Measurements from ENCODE around the gene STAM2. TPM values are rescaled to one million over a fixed set of nuclear protein-coding genes. Genes with fewer than 3 reads are reported as not detected.
A peak's percentile ranks its signal among the peaks of the same experiment; 100 is the strongest.

The STAM2 gene
- total RNA-seq = 10 to 100 TPM; 21.4 to 36.1 (median 27.0) TPM
- 10 to 100 TPM in 1 of 2 donors, 1 to 10 TPM in 1; 4.7 to 13.1 TPM for polyA plus RNA-seq
- long read RNA-seq, donor 1, full-length matches to known transcripts = 4 of 7 reads
- long read RNA-seq, donor 1, partial matches to known transcripts = 1 of 7 reads
- long read RNA-seq, donor 1, other reads (novel, unspliced or antisense) = 2 of 7 reads
- long read RNA-seq, donor 2, full-length matches to known transcripts = 14 of 23 reads
- long read RNA-seq, donor 2, partial matches to known transcripts = 2 of 23 reads
- long read RNA-seq, donor 2, other reads (novel, unspliced or antisense) = 7 of 23 reads
- long read RNA-seq, donor 3, full-length matches to known transcripts = 6 of 11 reads
- long read RNA-seq, donor 3, partial matches to known transcripts = 2 of 11 reads
- long read RNA-seq, donor 3, other reads (novel, unspliced or antisense) = 3 of 11 reads

GRCh38 chr2:152175368-152176112, at the start of gene STAM2:
STAM2 (minus strand) TSS chr2:152175763; CDS start chr2:152175642, 121 bp downstream.
- H3K9me3 ChIP-seq = no peaks in the 10 kb centered on the region
- intact Hi-C loops (cut with DNase I) = loop anchor here in 9 of 10 donors (1.0 to 10.0 kb wide), 9 partner anchors 138 to 562 kb away; partner anchors contain the start of genes ARL6IP6 (in 5 of the 9), PRPF40A (in 5 of the 9) and FMNL2 (in 1 of the 9)
- peak; percentile 93 to 97 (median 95) for ATAC-seq
- peaks cover 0 to 43% (median 29%) of the 10 kb centered on the region in 12 donors for H3K4me1 ChIP-seq
- no peaks in the 10 kb centered on the region for H3K36me3 ChIP-seq
- peak; percentile 92 to 97 (median 94) for DNase-seq
- H3K4me3 ChIP-seq = peak within 1 kb of the TSS; percentile 65 to 97 (median 72)
- peak in 1 of 2 donors; percentile 12 for TF ChIP-seq POLR2A (IDR thresholded peaks at IDR 0.05)
- TF ChIP-seq CTCF (IDR thresholded peaks at IDR 0.05) = peak; percentile 94 to 99 (median 98)
- peak within 1 kb of the TSS; percentile 92 to 100 (median 96) for H3K27ac ChIP-seq
- WGBS, 4 donors = 0 to 1% (median 0%) methylated on average over 41 to 72 of the region's 72 CpGs
- no peaks in the 10 kb centered on the region for H3K27me3 ChIP-seq

GRCh38 chr2:152223977-152224376, 48.4 kb upstream of the STAM2 start:
- Histone ChIP-seq H3K9me3 (no peaks in the 10 kb centered on the region), H3K27me3 (no peaks in the 10 kb centered on the region), H3K27ac (peak overlapping the region in 5 of 12 donors; percentile 8 to 51 (median 47)), H3K4me1 (peaks cover 0 to 22% (median 12%) of the 10 kb centered on the region in 12 donors), H3K4me3 (no peak overlapping the region), H3K36me3 (no peaks in the 10 kb centered on the region)
- TF ChIP-seq POLR2A (IDR thresholded peaks at IDR 0.05) (no peak), CTCF (IDR thresholded peaks at IDR 0.05) (no peak)
- DNase-seq (peak in 2 of 5 donors; percentile 12 to 33), ATAC-seq (peak in 3 of 4 donors; percentile 48 to 83 (median 72))
- intact Hi-C loops (cut with DNase I) = no loop called here
- 42 to 59% (median 48%) methylated on average over 2 of the region's 2 CpGs for WGBS, 4 donors

GRCh38 chr2:152222975-152223637, 47.5 kb upstream of the STAM2 start:
- no peak for TF ChIP-seq CTCF (IDR thresholded peaks at IDR 0.05)
- TF ChIP-seq POLR2A (IDR thresholded peaks at IDR 0.05) = no peak
- ATAC-seq (peak in 3 of 4 donors; percentile 59 to 84 (median 70)), DNase-seq (peak in 4 of 5 donors; percentile 52 to 71 (median 66))
- Histone ChIP-seq H3K36me3 (no peaks in the 10 kb centered on the region), H3K4me1 (peaks cover 0 to 21% (median 12%) of the 10 kb centered on the region in 12 donors), H3K4me3 (no peak overlapping the region), H3K9me3 (no peaks in the 10 kb centered on the region), H3K27ac (no peak overlapping the region), H3K27me3 (no peaks in the 10 kb centered on the region)
- intact Hi-C loops (cut with DNase I) = no loop called here
- 30 to 34% (median 33%) methylated on average over 7 of the region's 7 CpGs for WGBS, 4 donors
